HuH-7.5 (cell line): ENCODE data around the gene TOR1AIP2.

Source experiments
- DNase-seq: peaks from one replicate; pipeline ENCODE4 v3.0.0; 2011; ENCODE audit warnings: low spot score

The TOR1AIP2 gene

GRCh38 chr1:179877586-179878265 lies at the start of gene TOR1AIP2:
Gene TOR1AIP2, minus strand, starts transcription at chr1:179877803. Its CDS starts 25,138 bp downstream, at chr1:179852665.
- DNase-seq: peak; percentile 63

GRCh38 chr1:179926850-179927205 lies 49.2 kb upstream of the TOR1AIP2 start:
- no peak for DNase-seq

GRCh38 chr1:179925922-179926849 lies 48.6 kb upstream of the TOR1AIP2 start:
- no peak for DNase-seq

GRCh38 chr1:179925302-179925701 lies 47.7 kb upstream of the TOR1AIP2 start:
- no peak for DNase-seq

GRCh38 chr1:179924268-179924667 lies 46.7 kb upstream of the TOR1AIP2 start:
- DNase-seq: no peak

- DNase-seq: no peak
Measured at GRCh38 chr1:179923029-179923428, 45.4 kb upstream of the TOR1AIP2 start.

GRCh38 chr1:179921981-179922872 lies 44.6 kb upstream of the TOR1AIP2 start:
- DNase-seq: no peak

GRCh38 chr1:179921472-179921871 lies 43.9 kb upstream of the TOR1AIP2 start:
- DNase-seq: no peak

- no peak for DNase-seq
Measured at GRCh38 chr1:179917601-179918429, 40.2 kb upstream of the TOR1AIP2 start.

- DNase-seq: no peak
Measured at GRCh38 chr1:179911812-179912211, 34.2 kb upstream of the TOR1AIP2 start.

GRCh38 chr1:179910934-179911333 lies 33.3 kb upstream of the TOR1AIP2 start:
- DNase-seq: no peak

- DNase-seq: no peak
Measured at GRCh38 chr1:179889589-179889988, 12.0 kb upstream of the TOR1AIP2 start.

GRCh38 chr1:179888071-179888470 lies 10.5 kb upstream of the TOR1AIP2 start:
- no peak for DNase-seq

GRCh38 chr1:179883745-179884138 lies 6.1 kb upstream of the TOR1AIP2 start:
- DNase-seq: no peak

GRCh38 chr1:179883040-179883744 lies 5.6 kb upstream of the TOR1AIP2 start:
- DNase-seq: no peak

- peak; percentile 64 for DNase-seq
Measured at GRCh38 chr1:179882253-179883039, 4.8 kb upstream of the TOR1AIP2 start, which contains the start of gene TOR1AIP1. Gene TOR1AIP1, plus strand, starts transcription at chr1:179882285. Its CDS starts 218 bp downstream, at chr1:179882503.

GRCh38 chr1:179881642-179882252 lies 4.1 kb upstream of the TOR1AIP2 start:
- DNase-seq: peak; percentile 29

GRCh38 chr1:179879797-179880196 lies 2.2 kb upstream of the TOR1AIP2 start:
- no peak for DNase-seq

- DNase-seq: no peak
Measured at GRCh38 chr1:179876300-179876715, 1.3 kb downstream of the TOR1AIP2 start.
